ENCODE results near the gene WFDC5. TPM values are rescaled to one million over a fixed set of nuclear protein-coding genes. Genes with fewer than 3 reads are reported as not detected.

WFDC5 gene
- total and polyA plus RNA-seq, 4 donors = not detected

- no peaks in the 10 kb centered on the region for H3K4me1 ChIP-seq (ENCODE audit: control insufficient read depth in 4 of 4, insufficient read depth in 4 of 4, low read length in 3 of 4)
- 96% methylated on average over 6 of the region's 6 CpGs for WGBS
- DNase-seq (ENCODE audit: low spot score) = no peak
- TF ChIP-seq CTCF (IDR thresholded peaks at IDR 0.05; ENCODE audit: low read depth, low read length, missing input control) (no peak), ZBTB33 (IDR thresholded peaks at IDR 0.05) (no peak), FOXA1 (IDR thresholded peaks at IDR 0.05) (no peak), EGR1 (IDR thresholded peaks at IDR 0.05; ENCODE audit: low read depth in 2 of 2) (no peak), MAX (IDR thresholded peaks at IDR 0.05) (no peak), NR2F2 (IDR thresholded peaks at IDR 0.05) (no peak), TAF1 (conservative IDR thresholded peaks at IDR 0.05) (no peak), ATF3 (IDR thresholded peaks at IDR 0.05) (no peak), SP1 (IDR thresholded peaks at IDR 0.05) (no peak), JUND (IDR thresholded peaks at IDR 0.05) (no peak), REST (IDR thresholded peaks at IDR 0.05) (no peak)
- H3K27ac ChIP-seq (ENCODE audit: low read depth in 1 of 2, low read length in 2 of 2) = no peak overlapping the region
- no peak overlapping the region for H3K4me3 ChIP-seq (ENCODE audit: low read depth in 1 of 3, low read length in 3 of 3)
- H3K36me3 ChIP-seq (ENCODE audit: control insufficient read depth in 4 of 4, insufficient read depth in 3 of 4, low read depth in 1 of 4, low read length in 3 of 4) = peaks cover 0 to 7% (median 5%) of the 10 kb centered on the region in 4 donors
- H3K9ac ChIP-seq (ENCODE audit: low read depth in 1 of 2, low read length in 2 of 2) = no peak overlapping the region
- H3K27me3 ChIP-seq (ENCODE audit: control insufficient read depth in 4 of 4, insufficient read depth in 4 of 4, low read length in 3 of 4) = no peaks in the 10 kb centered on the region
- no peaks in the 10 kb centered on the region for H3K9me3 ChIP-seq (ENCODE audit: control insufficient read depth in 4 of 4, low read length in 3 of 4)
Measured at GRCh38 chr20:45070932-45071632, 43.9 kb downstream of the WFDC5 start.

GRCh38 chr20:45069261-45069660, 45.7 kb downstream of the WFDC5 start:
- no peak for DNase-seq (ENCODE audit: low spot score)
- no peak overlapping the region for H3K9ac ChIP-seq (ENCODE audit: low read depth in 1 of 2, low read length in 2 of 2)
- 91% methylated on average over 1 of the region's 1 CpG for WGBS
- H3K27ac ChIP-seq (ENCODE audit: low read depth in 1 of 2, low read length in 2 of 2) = no peak overlapping the region
- no peaks in the 10 kb centered on the region for H3K27me3 ChIP-seq (ENCODE audit: control insufficient read depth in 4 of 4, insufficient read depth in 4 of 4, low read length in 3 of 4)
- H3K36me3 ChIP-seq (ENCODE audit: control insufficient read depth in 4 of 4, insufficient read depth in 3 of 4, low read depth in 1 of 4, low read length in 3 of 4) = peaks cover 0 to 2% (median 0%) of the 10 kb centered on the region in 4 donors
- no peak overlapping the region for H3K4me3 ChIP-seq (ENCODE audit: low read depth in 1 of 3, low read length in 3 of 3)
- no peaks in the 10 kb centered on the region for H3K9me3 ChIP-seq (ENCODE audit: control insufficient read depth in 4 of 4, low read length in 3 of 4)
- H3K4me1 ChIP-seq (ENCODE audit: control insufficient read depth in 4 of 4, insufficient read depth in 4 of 4, low read length in 3 of 4) = no peaks in the 10 kb centered on the region
- no peak for TF ChIP-seq FOXA2 (IDR thresholded peaks at IDR 0.05)
- no peak for TF ChIP-seq CTCF (IDR thresholded peaks at IDR 0.05; ENCODE audit: low read depth, low read length, missing input control)
- TF ChIP-seq FOXA1 (IDR thresholded peaks at IDR 0.05) = no peak
- no peak for TF ChIP-seq YY1 (IDR thresholded peaks at IDR 0.05)
- no peak for TF ChIP-seq HNF4A (conservative IDR thresholded peaks at IDR 0.05)
- no peak for TF ChIP-seq SP1 (IDR thresholded peaks at IDR 0.05)
- TF ChIP-seq HNF4G (IDR thresholded peaks at IDR 0.05) = no peak
- TF ChIP-seq RAD21 (IDR thresholded peaks at IDR 0.05) = no peak
- TF ChIP-seq ZBTB33 (IDR thresholded peaks at IDR 0.05) = no peak
- no peak for TF ChIP-seq MAX (IDR thresholded peaks at IDR 0.05)
- no peak for TF ChIP-seq JUND (IDR thresholded peaks at IDR 0.05)
- TF ChIP-seq RXRA (IDR thresholded peaks at IDR 0.05) = no peak
- no peak for TF ChIP-seq TAF1 (conservative IDR thresholded peaks at IDR 0.05)
